Measurements from ENCODE around the gene ADAM33.

GRCh38 chr20:3689978-3690377 lies 8.2 kb upstream of the ADAM33 start:
- no peak for TF ChIP-seq CTCF (IDR thresholded peaks at IDR 0.05)
- no peak for TF ChIP-seq EZH2 (IDR thresholded peaks at IDR 0.05; ENCODE audit: borderline replicate concordance, insufficient read depth, low read depth, low read length, poor library complexity, severe bottlenecking)

Measured in B cell (primary cell).